Loucy (cell line): ENCODE results near the gene ESYT2.

Source experiments
- EZH2phosphoT487 ChIP-seq: fragments of 200-600 bp; IDR thresholded peaks from 2 replicates; pipeline ENCODE4 v1.6.1; 2018; ENCODE audit warnings: antibody characterized with exemption, mild to moderate bottlenecking, moderate library complexity, borderline replicate concordance
- TF ChIP-seq, protein P1 (sequence below): fragments of 200-600 bp; sonication (generic); conservative IDR thresholded peaks from 2 replicates; pipeline ENCODE4 v1.5.1; 2014; ENCODE audit warnings: mild to moderate bottlenecking, antibody characterized with exemption, low read length

GRCh38 chr7:158710651-158711102 is 118.6 kb downstream of the ESYT2 start:
- TF ChIP-seq, protein P1, sequence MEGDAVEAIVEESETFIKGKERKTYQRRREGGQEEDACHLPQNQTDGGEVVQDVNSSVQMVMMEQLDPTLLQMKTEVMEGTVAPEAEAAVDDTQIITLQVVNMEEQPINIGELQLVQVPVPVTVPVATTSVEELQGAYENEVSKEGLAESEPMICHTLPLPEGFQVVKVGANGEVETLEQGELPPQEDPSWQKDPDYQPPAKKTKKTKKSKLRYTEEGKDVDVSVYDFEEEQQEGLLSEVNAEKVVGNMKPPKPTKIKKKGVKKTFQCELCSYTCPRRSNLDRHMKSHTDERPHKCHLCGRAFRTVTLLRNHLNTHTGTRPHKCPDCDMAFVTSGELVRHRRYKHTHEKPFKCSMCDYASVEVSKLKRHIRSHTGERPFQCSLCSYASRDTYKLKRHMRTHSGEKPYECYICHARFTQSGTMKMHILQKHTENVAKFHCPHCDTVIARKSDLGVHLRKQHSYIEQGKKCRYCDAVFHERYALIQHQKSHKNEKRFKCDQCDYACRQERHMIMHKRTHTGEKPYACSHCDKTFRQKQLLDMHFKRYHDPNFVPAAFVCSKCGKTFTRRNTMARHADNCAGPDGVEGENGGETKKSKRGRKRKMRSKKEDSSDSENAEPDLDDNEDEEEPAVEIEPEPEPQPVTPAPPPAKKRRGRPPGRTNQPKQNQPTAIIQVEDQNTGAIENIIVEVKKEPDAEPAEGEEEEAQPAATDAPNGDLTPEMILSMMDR: no peak
- no peak for TF ChIP-seq EZH2phosphoT487
